Neural progenitor cell (in vitro differentiated cells): ENCODE measurements around the gene CCZ1. TPM values are rescaled to one million over a fixed set of nuclear protein-coding genes. Genes with fewer than 3 reads are reported as not detected.
"Not testable (repeated sequence)": the region's sequence is repeated elsewhere in the genome, so short reads cannot be mapped to it uniquely, and the experiment has no call there.

ENCODE experiments used
- DNase-seq: peaks from one replicate; pipeline ENCODE4 v3.0.0-alpha.2; 2016; ENCODE audit warnings: low spot score
- H2AFZ ChIP-seq: fragments of 200-600 bp; sonication (generic); replicated peaks from 2 replicates; pipeline ENCODE4 v1.6.1; 2016; ENCODE audit warnings: antibody characterized with exemption
- H3F3A ChIP-seq: fragments of 200-600 bp; sonication (generic); 2 replicates; pipeline ENCODE4 v1.6.1; 2016; ENCODE audit warnings: antibody characterized with exemption, low read depth
- H3K27ac ChIP-seq: fragments of 200-600 bp; sonication (generic); 2 replicates; pipeline ENCODE4 v1.5.1; 2016; ENCODE audit warnings: mild to moderate bottlenecking
- H3K27me3 ChIP-seq: fragments of 200-600 bp; sonication (generic); 2 replicates; pipeline ENCODE4 v1.6.1; 2016; ENCODE audit warnings: mild to moderate bottlenecking, moderate library complexity
- H3K36me3 ChIP-seq: fragments of 200-600 bp; sonication (generic); 2 replicates; pipeline ENCODE4 v1.5.1; 2016
- H3K4me1 ChIP-seq: fragments of 200-600 bp; sonication (generic); 2 replicates; pipeline ENCODE4 v1.6.1; 2016; ENCODE audit warnings: mixed run types
- H3K4me2 ChIP-seq: fragments of 200-600 bp; sonication (generic); 2 replicates; pipeline ENCODE4 v1.6.1; 2016
- H3K4me3 ChIP-seq: fragments of 200-600 bp; sonication (generic); 2 replicates; pipeline ENCODE4 v1.5.1; 2016
- H3K79me2 ChIP-seq: fragments of 200-600 bp; sonication (generic); 2 replicates; pipeline ENCODE4 v1.6.1; 2016; ENCODE audit warnings: low read depth
- H3K9ac ChIP-seq: fragments of 200-600 bp; sonication (generic); 2 replicates; pipeline ENCODE4 v1.6.1; 2016
- H3K9me3 ChIP-seq: fragments of 200-600 bp; sonication (generic); 2 replicates; pipeline ENCODE4 v1.5.1; 2016; ENCODE audit warnings: low read depth
- H4K20me1 ChIP-seq: fragments of 200-600 bp; sonication (generic); 2 replicates; pipeline ENCODE4 v1.6.1; 2016; ENCODE audit warnings: low read depth
- H3K27ac Mint-ChIP-seq: 3 replicates; pipeline ENCODE4 v1.8.0; 2021; ENCODE audit warnings: mixed read lengths
- H3K27me3 Mint-ChIP-seq: 2 replicates; pipeline ENCODE4 v1.8.0; 2022; ENCODE audit warnings: low read depth, mild to moderate bottlenecking, inconsistent platforms, moderate library complexity, mixed read lengths; ENCODE audit not compliant: insufficient read depth
- H3K36me3 Mint-ChIP-seq: 3 replicates; pipeline ENCODE4 v1.8.0; 2021; ENCODE audit warnings: mixed read lengths
- H3K4me1 Mint-ChIP-seq: 3 replicates; pipeline ENCODE4 v1.8.0; 2021; ENCODE audit warnings: mixed read lengths
- H3K4me3 Mint-ChIP-seq: 3 replicates; pipeline ENCODE4 v1.8.0; 2021; ENCODE audit warnings: mild to moderate bottlenecking, moderate library complexity, mixed read lengths
- H3K9me3 Mint-ChIP-seq: 3 replicates; pipeline ENCODE4 v1.8.0; 2020; ENCODE audit warnings: mixed read lengths
- total RNA-seq: library from RNA; depleted of rRNA; stranded (reverse); fragments of >200 nt; gene quantifications from 2 replicates; pipeline ENCODE4 v1.2.3, GENCODE V29; 2015; ENCODE audit warnings: low replicate concordance

The CCZ1 gene
- total RNA-seq, 1 donor from 2014 or later = 136 TPM

- not testable (repeated sequence) for H3K27ac Mint-ChIP-seq, H3K36me3 ChIP-seq, H3K9ac ChIP-seq, H3K9me3 Mint-ChIP-seq, H3K4me1 Mint-ChIP-seq, H4K20me1 ChIP-seq, H3K79me2 ChIP-seq, H3K27ac ChIP-seq, H3K4me3 Mint-ChIP-seq, H3K27me3 ChIP-seq, H3K9me3 ChIP-seq, H3F3A ChIP-seq, H3K4me1 ChIP-seq, H3K27me3 Mint-ChIP-seq, H3K4me2 ChIP-seq, H2AFZ ChIP-seq, DNase-seq, H3K36me3 Mint-ChIP-seq, H3K4me3 ChIP-seq
Observed at GRCh38 chr7:5924630-5925029, 26.1 kb downstream of the CCZ1 start.

- not testable (repeated sequence) for H3K27me3 Mint-ChIP-seq, H2AFZ ChIP-seq, H3K27me3 ChIP-seq, H3K4me3 ChIP-seq, H3K9me3 Mint-ChIP-seq, H3K4me2 ChIP-seq, H3K36me3 Mint-ChIP-seq, H3F3A ChIP-seq, H4K20me1 ChIP-seq, DNase-seq, H3K27ac Mint-ChIP-seq, H3K79me2 ChIP-seq, H3K9me3 ChIP-seq, H3K9ac ChIP-seq, H3K4me1 ChIP-seq, H3K27ac ChIP-seq, H3K4me1 Mint-ChIP-seq, H3K4me3 Mint-ChIP-seq, H3K36me3 ChIP-seq
Observed at GRCh38 chr7:5926263-5926870, 27.8 kb downstream of the CCZ1 start.

GRCh38 chr7:5930290-5930689, 31.8 kb downstream of the CCZ1 start:
- H3K4me1 ChIP-seq, H3K9ac ChIP-seq, H3K27me3 Mint-ChIP-seq, H3K27ac ChIP-seq, H3K9me3 ChIP-seq, H3K4me1 Mint-ChIP-seq, H3K36me3 Mint-ChIP-seq, H4K20me1 ChIP-seq, H3K4me3 ChIP-seq, H2AFZ ChIP-seq, H3K79me2 ChIP-seq, H3K4me2 ChIP-seq, H3K27ac Mint-ChIP-seq, H3K4me3 Mint-ChIP-seq, H3K36me3 ChIP-seq, H3F3A ChIP-seq, H3K9me3 Mint-ChIP-seq, DNase-seq, H3K27me3 ChIP-seq: not testable (repeated sequence)

- not testable (repeated sequence) for H3K4me2 ChIP-seq, H3K9me3 Mint-ChIP-seq, DNase-seq, H3F3A ChIP-seq, H2AFZ ChIP-seq, H3K79me2 ChIP-seq, H3K4me3 Mint-ChIP-seq, H3K27ac Mint-ChIP-seq, H3K27me3 Mint-ChIP-seq, H3K4me1 Mint-ChIP-seq, H3K36me3 Mint-ChIP-seq, H3K9ac ChIP-seq, H3K27ac ChIP-seq, H4K20me1 ChIP-seq, H3K9me3 ChIP-seq, H3K4me3 ChIP-seq, H3K4me1 ChIP-seq, H3K27me3 ChIP-seq, H3K36me3 ChIP-seq
Observed at GRCh38 chr7:5931250-5931649, 32.7 kb downstream of the CCZ1 start.

GRCh38 chr7:5931905-5932644, 33.5 kb downstream of the CCZ1 start:
- H3K36me3 ChIP-seq, H4K20me1 ChIP-seq, H3K9me3 ChIP-seq, DNase-seq, H3K79me2 ChIP-seq, H3K4me3 Mint-ChIP-seq, H3K9me3 Mint-ChIP-seq, H3K4me2 ChIP-seq, H3K27ac ChIP-seq, H3K27ac Mint-ChIP-seq, H3F3A ChIP-seq, H3K4me1 ChIP-seq, H2AFZ ChIP-seq, H3K36me3 Mint-ChIP-seq, H3K27me3 Mint-ChIP-seq, H3K27me3 ChIP-seq, H3K9ac ChIP-seq, H3K4me3 ChIP-seq, H3K4me1 Mint-ChIP-seq: not testable (repeated sequence)

- not testable (repeated sequence) for H3K27ac Mint-ChIP-seq, H3K27me3 ChIP-seq, H3K27me3 Mint-ChIP-seq, H4K20me1 ChIP-seq, H3K4me3 ChIP-seq, H3K27ac ChIP-seq, H3K9ac ChIP-seq, H2AFZ ChIP-seq, H3F3A ChIP-seq, H3K4me2 ChIP-seq, H3K4me1 ChIP-seq, H3K36me3 Mint-ChIP-seq, DNase-seq, H3K9me3 ChIP-seq, H3K9me3 Mint-ChIP-seq, H3K4me3 Mint-ChIP-seq, H3K4me1 Mint-ChIP-seq, H3K79me2 ChIP-seq, H3K36me3 ChIP-seq
Observed at GRCh38 chr7:5934945-5935450, 36.5 kb downstream of the CCZ1 start.

- H3K36me3 Mint-ChIP-seq, DNase-seq, H3K4me1 ChIP-seq, H3K27ac Mint-ChIP-seq, H4K20me1 ChIP-seq, H3K9ac ChIP-seq, H2AFZ ChIP-seq, H3K27me3 Mint-ChIP-seq, H3F3A ChIP-seq, H3K4me1 Mint-ChIP-seq, H3K4me3 Mint-ChIP-seq, H3K79me2 ChIP-seq, H3K27me3 ChIP-seq, H3K4me2 ChIP-seq, H3K9me3 ChIP-seq, H3K4me3 ChIP-seq, H3K36me3 ChIP-seq, H3K27ac ChIP-seq, H3K9me3 Mint-ChIP-seq: not testable (repeated sequence)
Observed at GRCh38 chr7:5963205-5963604, 64.7 kb downstream of the CCZ1 start.

GRCh38 chr7:5963810-5964209, 65.3 kb downstream of the CCZ1 start:
- H3K27me3 Mint-ChIP-seq, H3K36me3 ChIP-seq, H3K4me3 ChIP-seq, H3K27me3 ChIP-seq, H4K20me1 ChIP-seq, H3K9me3 Mint-ChIP-seq, H3K27ac ChIP-seq, H3K4me1 Mint-ChIP-seq, H3F3A ChIP-seq, DNase-seq, H3K4me3 Mint-ChIP-seq, H2AFZ ChIP-seq, H3K4me1 ChIP-seq, H3K79me2 ChIP-seq, H3K9me3 ChIP-seq, H3K4me2 ChIP-seq, H3K9ac ChIP-seq, H3K36me3 Mint-ChIP-seq, H3K27ac Mint-ChIP-seq: not testable (repeated sequence)
